HCT116 (cell line): ENCODE data around the gene KANSL1. TPM values are rescaled to one million over a fixed set of nuclear protein-coding genes. Genes with fewer than 3 reads are reported as not detected.

Source experiments
- ATAC-seq: fragments of 200-7000 bp; cut with Tn5 transposase; 2 replicates; pipeline ENCODE4 v1.9.1; 2020; ENCODE audit warnings: mild to moderate bottlenecking, moderate library complexity
- BruUV-seq: library from RNA; stranded (reverse); fragments of 400-500 nt; replicated peaks from 2 replicates; lab custom pipeline; 2021; lab: Mats Ljungman, UMichigan
- CTCF ChIA-PET: fragments of 300-600 bp; sonication (Branson Sonifier 250); formaldehyde crosslinking; loops from one replicate; lab custom pipeline; 2021; ENCODE audit warnings: antibody characterized with exemption; lab: Charles Lee
- POLR2A ChIA-PET: fragments of 300-600, 350-600 bp; sonication (Branson Sonifier 250); formaldehyde crosslinking; loops from one replicate; lab custom pipeline; 2021; ENCODE audit warnings: antibody characterized with exemption; lab: Charles Lee
- RAD21 ChIA-PET, 2 experiments: fragments of 300-600 bp; sonication (Branson Sonifier 250); formaldehyde crosslinking; loops; one replicate each; lab custom pipeline; 2023; ENCODE audit warnings: low total read pairs in 2 of 2; ENCODE audit not compliant: uncharacterized antibody in 2 of 2, unreplicated experiment in 2 of 2, low non-redundant PET in 1 of 2; lab: Charles Lee
- DNase-seq: peaks from one replicate; pipeline ENCODE4 v3.0.0-alpha.2; 2010; ENCODE audit warnings: low read depth, low spot score
- H2AFZ ChIP-seq: fragments of 200-600 bp; shearing (Covaris generic), sonication (generic); 2 replicates; pipeline ENCODE4 v1.6.1; 2017; ENCODE audit warnings: low read depth, mixed run types, mixed read lengths, antibody characterized with exemption, low read length; ENCODE audit not compliant: poor library complexity, severe bottlenecking
- H3K27ac ChIP-seq: 2 replicates; pipeline ENCODE4 v1.5.1; 2012; ENCODE audit warnings: low read depth, low read length
- H3K27me3 ChIP-seq: fragments of 200-600 bp; sonication (generic); 2 replicates; pipeline ENCODE4 v1.6.1; 2016; ENCODE audit warnings: mixed run types, low read length, mixed read lengths; ENCODE audit not compliant: insufficient read depth
- H3K36me3 ChIP-seq, 2 experiments: fragments of 200-500 bp in 1 of 2; fragments of 200-600 bp in 1 of 2; sonication (Bioruptor generic) in 1 of 2; sonication (generic) in 1 of 2; 2 replicates each; pipeline versions ENCODE4 v1.5.1 to v1.6.1; 2014 to 2016; ENCODE audit warnings: low read length in 2 of 2, inconsistent platforms in 1 of 2, mixed read lengths in 1 of 2, mixed run types in 1 of 2; ENCODE audit not compliant: insufficient read depth in 2 of 2, control insufficient read depth in 1 of 2
- H3K4me1 ChIP-seq, 2 experiments: fragments of 200-600 bp in 1 of 2; sonication (generic) in 1 of 2; 2 replicates each; pipeline versions ENCODE4 v1.5.1 to v1.6.1; 2012 to 2017; ENCODE audit warnings: low read length in 2 of 2, inconsistent platforms in 1 of 2, mild to moderate bottlenecking in 1 of 2, mixed read lengths in 1 of 2, mixed run types in 1 of 2, moderate library complexity in 1 of 2; ENCODE audit not compliant: insufficient read depth in 2 of 2, control insufficient read depth in 1 of 2
- H3K4me2 ChIP-seq: fragments of 200-600 bp; sonication (generic); 2 replicates; pipeline ENCODE4 v1.6.1; 2017; ENCODE audit warnings: mixed run types, low read length, mixed read lengths
- H3K4me3 ChIP-seq, 2 experiments: fragments of 200-600 bp in 1 of 2; sonication (generic) in 1 of 2; replicated peaks in 1 of 2; 2 replicates each; pipeline ENCODE4 v1.5.1; 2011 to 2016; ENCODE audit warnings: low read length in 2 of 2, control low read depth in 1 of 2, low read depth in 1 of 2, mild to moderate bottlenecking in 1 of 2, mixed read lengths in 1 of 2, mixed run types in 1 of 2
- H3K79me2 ChIP-seq: fragments of 200-600 bp; sonication (generic); 2 replicates; pipeline ENCODE4 v1.6.1; 2017; ENCODE audit warnings: mild to moderate bottlenecking, mixed run types, low read length, moderate library complexity, mixed read lengths; ENCODE audit not compliant: insufficient read depth
- H3K9ac ChIP-seq: fragments of 200-600 bp; sonication (generic); 2 replicates; pipeline ENCODE4 v1.6.1; 2016; ENCODE audit warnings: low read length, mixed read lengths
- H3K9me2 ChIP-seq: fragments of 200-600 bp; sonication (generic), shearing (Covaris generic); 2 replicates; pipeline ENCODE4 v1.6.1; 2017; ENCODE audit warnings: mixed run types, mild to moderate bottlenecking, moderate library complexity; ENCODE audit not compliant: insufficient read depth
- H3K9me3 ChIP-seq, 2 experiments: fragments of 200-500 bp in 1 of 2; fragments of 200-600 bp in 1 of 2; sonication (Bioruptor generic) in 1 of 2; sonication (generic) in 1 of 2; 2 replicates each; pipeline ENCODE4 v1.6.1; 2014 to 2017; ENCODE audit warnings: low read length in 2 of 2, mixed read lengths in 2 of 2, inconsistent platforms in 1 of 2, low read depth in 1 of 2, mild to moderate bottlenecking in 1 of 2, mixed run types in 1 of 2, moderate library complexity in 1 of 2; ENCODE audit not compliant: control insufficient read depth in 1 of 2, insufficient read depth in 1 of 2
- H4K20me1 ChIP-seq: fragments of 200-600 bp; sonication (generic), shearing (Covaris generic); 2 replicates; pipeline ENCODE4 v1.6.1; 2017; ENCODE audit warnings: mixed run types, mild to moderate bottlenecking, moderate library complexity; ENCODE audit not compliant: insufficient read depth
- ATF3 ChIP-seq: IDR thresholded peaks from 2 replicates; pipeline ENCODE4 v1.6.1; 2012
- CBX3 ChIP-seq: IDR thresholded peaks from 2 replicates; pipeline ENCODE4 v1.6.1; 2012; ENCODE audit warnings: low read depth
- CEBPB ChIP-seq: IDR thresholded peaks from 2 replicates; pipeline ENCODE4 v1.6.1; 2012; ENCODE audit warnings: low read depth
- EGR1 ChIP-seq: IDR thresholded peaks from 2 replicates; pipeline ENCODE4 v1.6.1; 2012; ENCODE audit warnings: low read depth
- ELF1 ChIP-seq: IDR thresholded peaks from 2 replicates; pipeline ENCODE4 v1.6.1; 2012; ENCODE audit warnings: low read depth, borderline replicate concordance
- EZH2phosphoT487 ChIP-seq: fragments of 200-600 bp; IDR thresholded peaks from 2 replicates; pipeline ENCODE4 v1.6.1; 2018; ENCODE audit warnings: antibody characterized with exemption, borderline replicate concordance
- FOSL1 ChIP-seq: IDR thresholded peaks from 2 replicates; pipeline ENCODE4 v1.6.1; 2012; ENCODE audit warnings: low read depth
- POLR2AphosphoS5 ChIP-seq: IDR thresholded peaks from 2 replicates; pipeline ENCODE4 v1.6.1; 2011; ENCODE audit warnings: mild to moderate bottlenecking, low read depth, low read length, moderate library complexity
- RAD21 ChIP-seq: IDR thresholded peaks from 2 replicates; pipeline ENCODE4 v1.6.1; 2012; ENCODE audit warnings: low read depth, mild to moderate bottlenecking
- SIN3A ChIP-seq: IDR thresholded peaks from 2 replicates; pipeline ENCODE4 v1.6.1; 2012; ENCODE audit warnings: low read depth
- SP1 ChIP-seq: IDR thresholded peaks from 2 replicates; pipeline ENCODE4 v1.6.1; 2012; ENCODE audit warnings: low read depth
- SRF ChIP-seq: IDR thresholded peaks from 2 replicates; pipeline ENCODE4 v1.6.1; 2012; ENCODE audit warnings: low read depth
- TCF7L2 ChIP-seq: IDR thresholded peaks from 2 replicates; pipeline ENCODE4 v1.7.0; 2011; ENCODE audit warnings: borderline replicate concordance, inconsistent platforms; ENCODE audit not compliant: insufficient read depth, insufficient read length; ENCODE audit errors: extremely low read depth
- YY1 ChIP-seq: IDR thresholded peaks from 2 replicates; pipeline ENCODE4 v1.6.1; 2011; ENCODE audit warnings: low read length, low read depth, moderate library complexity, mild to moderate bottlenecking; ENCODE audit not compliant: insufficient replicate concordance; ENCODE audit errors: extremely low read depth
- ZBTB33 ChIP-seq: IDR thresholded peaks from 2 replicates; pipeline ENCODE4 v1.6.1; 2011; ENCODE audit warnings: mild to moderate bottlenecking, low read length, moderate library complexity; ENCODE audit not compliant: insufficient replicate concordance; ENCODE audit errors: extremely low read depth
- ZFX ChIP-seq: fragments of 450-650 bp; IDR thresholded peaks from 2 replicates; pipeline ENCODE4 v1.6.1; 2017
- ZNF274 ChIP-seq: fragments of 200-500 bp; sonication (Bioruptor generic); IDR thresholded peaks from 2 replicates; pipeline ENCODE4 v1.6.1; 2014; ENCODE audit warnings: mild to moderate bottlenecking, low read depth, low read length, inconsistent platforms
- intact Hi-C: fragments of 100-400 bp; cut with micrococcal nuclease; formaldehyde crosslinking; loops from 2 replicates; pipeline ENCODE4 v1.10.0; 2022
- total RNA-seq: library from RNA; stranded (reverse); gene quantifications from one replicate; pipeline ENCODE4 v1.2.1, GENCODE V29; 2021; ENCODE audit not compliant: unreplicated experiment
- TF ChIP-seq, protein P1 (sequence below): IDR thresholded peaks from 2 replicates; pipeline ENCODE4 v1.6.1; 2012
- TF ChIP-seq, protein P2 (sequence below): IDR thresholded peaks from 2 replicates; pipeline ENCODE4 v1.6.1; 2012; ENCODE audit warnings: low read depth

KANSL1 gene
- total RNA-seq, 1 experiment from 2014 or later = 77.5 TPM

DNA sequence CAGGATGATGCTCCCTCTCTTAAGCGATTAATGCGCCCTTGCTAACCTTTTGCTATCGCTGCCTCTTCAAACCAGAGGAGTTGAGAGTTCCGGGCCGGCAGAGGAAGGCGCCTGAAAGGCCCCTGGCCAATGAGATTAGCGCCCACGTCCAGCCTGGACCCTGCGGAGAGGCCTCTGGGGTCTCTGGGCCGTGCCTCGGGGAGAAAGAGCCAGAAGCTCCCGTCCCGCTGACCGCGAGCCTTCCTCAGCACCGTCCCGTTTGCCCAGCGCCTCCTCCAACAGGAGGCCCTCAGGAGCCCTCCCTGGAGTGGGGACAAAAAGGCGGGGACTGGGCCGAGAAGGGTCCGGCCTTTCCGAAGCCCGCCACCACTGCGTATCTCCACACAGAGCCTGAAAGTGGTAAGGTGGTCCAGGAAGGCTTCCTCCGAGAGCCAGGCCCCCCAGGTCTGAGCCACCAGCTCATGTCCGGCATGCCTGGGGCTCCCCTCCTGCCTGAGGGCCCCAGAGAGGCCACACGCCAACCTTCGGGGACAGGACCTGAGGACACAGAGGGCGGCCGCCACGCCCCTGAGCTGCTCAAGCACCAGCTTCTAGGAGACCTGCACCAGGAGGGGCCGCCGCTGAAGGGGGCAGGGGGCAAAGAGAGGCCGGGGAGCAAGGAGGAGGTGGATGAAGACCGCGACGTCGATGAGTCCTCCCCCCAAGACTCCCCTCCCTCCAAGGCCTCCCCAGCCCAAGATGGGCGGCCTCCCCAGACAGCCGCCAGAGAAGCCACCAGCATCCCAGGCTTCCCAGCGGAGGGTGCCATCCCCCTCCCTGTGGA is 210.2 kb downstream of the KANSL1 start:
- Histone ChIP-seq H3K27ac (no peak overlapping the region), H3K9ac (no peak overlapping the region), H3K27me3 (no peaks in the 10 kb centered on the region), H3K36me3 (no peaks in the 10 kb centered on the region), H4K20me1 (no peaks in the 10 kb centered on the region), H2AFZ (no peak overlapping the region), H3K4me3 (no peak overlapping the region), H3K79me2 (no peaks in the 10 kb centered on the region), H3K4me1 (no peaks in the 10 kb centered on the region), H3K9me3 (no peaks in the 10 kb centered on the region), H3K9me2 (no peaks in the 10 kb centered on the region), H3K4me2 (no peak overlapping the region)
- ChIA-PET RAD21 (no interaction called here), POLR2A (no interaction called here), CTCF (no interaction called here)
- ATAC-seq = no peak
- intact Hi-C loops = no loop called here
- BruUV-seq = no TSS peak
- no peak for DNase-seq
- no peak for TF ChIP-seq ELF1
- TF ChIP-seq ZNF274 = no peak
- no peak for TF ChIP-seq POLR2AphosphoS5
- no peak for TF ChIP-seq RAD21
- no peak for TF ChIP-seq SIN3A
- TF ChIP-seq, protein P1, sequence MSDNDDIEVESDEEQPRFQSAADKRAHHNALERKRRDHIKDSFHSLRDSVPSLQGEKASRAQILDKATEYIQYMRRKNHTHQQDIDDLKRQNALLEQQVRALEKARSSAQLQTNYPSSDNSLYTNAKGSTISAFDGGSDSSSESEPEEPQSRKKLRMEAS = no peak
- TF ChIP-seq, protein P2, sequence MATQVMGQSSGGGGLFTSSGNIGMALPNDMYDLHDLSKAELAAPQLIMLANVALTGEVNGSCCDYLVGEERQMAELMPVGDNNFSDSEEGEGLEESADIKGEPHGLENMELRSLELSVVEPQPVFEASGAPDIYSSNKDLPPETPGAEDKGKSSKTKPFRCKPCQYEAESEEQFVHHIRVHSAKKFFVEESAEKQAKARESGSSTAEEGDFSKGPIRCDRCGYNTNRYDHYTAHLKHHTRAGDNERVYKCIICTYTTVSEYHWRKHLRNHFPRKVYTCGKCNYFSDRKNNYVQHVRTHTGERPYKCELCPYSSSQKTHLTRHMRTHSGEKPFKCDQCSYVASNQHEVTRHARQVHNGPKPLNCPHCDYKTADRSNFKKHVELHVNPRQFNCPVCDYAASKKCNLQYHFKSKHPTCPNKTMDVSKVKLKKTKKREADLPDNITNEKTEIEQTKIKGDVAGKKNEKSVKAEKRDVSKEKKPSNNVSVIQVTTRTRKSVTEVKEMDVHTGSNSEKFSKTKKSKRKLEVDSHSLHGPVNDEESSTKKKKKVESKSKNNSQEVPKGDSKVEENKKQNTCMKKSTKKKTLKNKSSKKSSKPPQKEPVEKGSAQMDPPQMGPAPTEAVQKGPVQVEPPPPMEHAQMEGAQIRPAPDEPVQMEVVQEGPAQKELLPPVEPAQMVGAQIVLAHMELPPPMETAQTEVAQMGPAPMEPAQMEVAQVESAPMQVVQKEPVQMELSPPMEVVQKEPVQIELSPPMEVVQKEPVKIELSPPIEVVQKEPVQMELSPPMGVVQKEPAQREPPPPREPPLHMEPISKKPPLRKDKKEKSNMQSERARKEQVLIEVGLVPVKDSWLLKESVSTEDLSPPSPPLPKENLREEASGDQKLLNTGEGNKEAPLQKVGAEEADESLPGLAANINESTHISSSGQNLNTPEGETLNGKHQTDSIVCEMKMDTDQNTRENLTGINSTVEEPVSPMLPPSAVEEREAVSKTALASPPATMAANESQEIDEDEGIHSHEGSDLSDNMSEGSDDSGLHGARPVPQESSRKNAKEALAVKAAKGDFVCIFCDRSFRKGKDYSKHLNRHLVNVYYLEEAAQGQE = no peak
- TF ChIP-seq YY1 = no peak
- no peak for TF ChIP-seq CBX3
- TF ChIP-seq FOSL1 = no peak
- no peak for TF ChIP-seq SRF
- TF ChIP-seq ATF3 = no peak
- TF ChIP-seq EZH2phosphoT487 = no peak
- no peak for TF ChIP-seq ZBTB33
- no peak for TF ChIP-seq EGR1
- no peak for TF ChIP-seq CEBPB
- TF ChIP-seq ZFX = no peak
- no peak for TF ChIP-seq TCF7L2
- TF ChIP-seq SP1 = no peak
